Body of pancreas (tissue), 4 donors: ENCODE results near the gene CFAP52. TPM values are rescaled to one million over a fixed set of nuclear protein-coding genes. Genes with fewer than 3 reads are reported as not detected.

ENCODE experiments used
- ATAC-seq: fragments of 150-250 bp; one replicate; pipeline ENCODE4 v1.9.1; 2016
- DNase-seq, 4 donors: peaks; one replicate each; pipeline ENCODE4 v3.0.0-alpha.2; 2019
- H3K27ac ChIP-seq, 4 donors: fragments of 200-600 bp; sonication (generic); 1 replicate in 3 of 4; 2 replicates in 1 of 4; pipeline versions ENCODE4 v1.5.1 to v1.6.1; 2016 to 2019; ENCODE audit warnings: mild to moderate bottlenecking in 1 of 4, mixed read lengths in 1 of 4, moderate library complexity in 1 of 4
- H3K27me3 ChIP-seq, 2 donors: fragments of 200-600 bp; sonication (generic); one replicate each; pipeline ENCODE4 v1.6.0; 2016; ENCODE audit warnings: mild to moderate bottlenecking in 1 of 2
- H3K36me3 ChIP-seq, 2 donors: fragments of 200-600 bp; sonication (generic); replicated peaks in 1 of 2; 2 replicates each; pipeline ENCODE4 v1.5.1; 2016; ENCODE audit warnings: low read depth in 2 of 2; ENCODE audit not compliant: insufficient read depth in 1 of 2
- H3K4me1 ChIP-seq: fragments of 200-600 bp; sonication (generic); one replicate; pipeline ENCODE4 v1.6.0; 2016
- H3K4me3 ChIP-seq, 2 donors: fragments of 200-600 bp; sonication (generic); 1 replicate in 1 of 2; 2 replicates in 1 of 2; pipeline ENCODE4 v1.5.1; 2016 to 2019
- H3K9me3 ChIP-seq, 3 donors: fragments of 200-600 bp; sonication (generic); 1 replicate in 2 of 3; 2 replicates in 1 of 3; pipeline ENCODE4 v1.5.1; 2016
- POLR2A ChIP-seq, 3 donors: fragments of 450-650 bp; IDR thresholded peaks; one replicate each; pipeline ENCODE4 v1.6.1; 2016; ENCODE audit warnings: antibody characterized with exemption in 3 of 3, mild to moderate bottlenecking in 2 of 3
- WGBS, 2 donors: methylation state at CpG; one replicate each; pipeline ENCODE4 v1.1.5; 2017; 5-methylcytosine and 5-hydroxymethylcytosine counted together
- intact Hi-C: fragments of 100-400 bp; cut with DNase I; formaldehyde crosslinking; loops from one replicate; pipeline ENCODE4 v1.15.1; 2023
- total RNA-seq, 2 donors: library from RNA; depleted of rRNA; stranded (reverse); fragments of >200 nt; gene quantifications; one replicate each; pipeline ENCODE4 v1.1.0, GENCODE V29; 2016
- TF ChIP-seq, protein P1 (sequence below), 7 experiments: fragments of 450-650 bp in 4 of 7; fragments of 200-600 bp in 3 of 7; sonication (generic) in 3 of 7; IDR thresholded peaks; one replicate each; pipeline ENCODE4 v1.5.1; 2016 to 2019; ENCODE audit warnings: antibody characterized with exemption in 7 of 7

CFAP52 gene
- total RNA-seq, 2 donors from 2014 or later, result not detected

DNA sequence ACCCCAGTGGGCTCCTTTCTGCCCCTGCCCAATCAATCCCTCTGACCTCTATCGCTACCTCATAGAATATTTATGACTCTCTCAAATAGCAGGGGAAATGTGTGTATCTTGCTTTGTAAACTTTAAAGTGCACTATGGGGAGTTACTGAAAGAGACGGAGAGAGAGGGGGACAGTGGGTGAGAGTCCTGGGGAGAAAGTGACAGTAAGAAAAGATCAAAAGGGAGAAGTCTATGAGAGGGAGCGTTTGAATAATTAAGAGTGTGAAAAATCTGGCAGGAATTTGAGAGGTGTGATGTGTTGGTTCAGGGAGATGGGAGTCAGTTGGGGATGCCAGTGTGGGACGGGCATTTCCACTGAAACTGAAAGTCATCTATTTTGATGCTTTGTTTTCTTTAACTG lies 101.5 kb downstream of the CFAP52 start:
- intact Hi-C loops, result no loop called here
- Histone ChIP-seq H3K36me3 (no peaks in the 10 kb centered on the region), H3K27me3 (no peaks in the 10 kb centered on the region), H3K4me3 (no peak overlapping the region), H3K4me1 (no peaks in the 10 kb centered on the region), H3K9me3 (no peaks in the 10 kb centered on the region), H3K27ac (no peak overlapping the region)
- whole genome bisulfite sequencing, 2 donors, result 83% methylated on average over 4 of the region's 4 CpGs
- no peak for TF ChIP-seq POLR2A (IDR thresholded peaks at IDR 0.05)
- TF ChIP-seq, protein P1, sequence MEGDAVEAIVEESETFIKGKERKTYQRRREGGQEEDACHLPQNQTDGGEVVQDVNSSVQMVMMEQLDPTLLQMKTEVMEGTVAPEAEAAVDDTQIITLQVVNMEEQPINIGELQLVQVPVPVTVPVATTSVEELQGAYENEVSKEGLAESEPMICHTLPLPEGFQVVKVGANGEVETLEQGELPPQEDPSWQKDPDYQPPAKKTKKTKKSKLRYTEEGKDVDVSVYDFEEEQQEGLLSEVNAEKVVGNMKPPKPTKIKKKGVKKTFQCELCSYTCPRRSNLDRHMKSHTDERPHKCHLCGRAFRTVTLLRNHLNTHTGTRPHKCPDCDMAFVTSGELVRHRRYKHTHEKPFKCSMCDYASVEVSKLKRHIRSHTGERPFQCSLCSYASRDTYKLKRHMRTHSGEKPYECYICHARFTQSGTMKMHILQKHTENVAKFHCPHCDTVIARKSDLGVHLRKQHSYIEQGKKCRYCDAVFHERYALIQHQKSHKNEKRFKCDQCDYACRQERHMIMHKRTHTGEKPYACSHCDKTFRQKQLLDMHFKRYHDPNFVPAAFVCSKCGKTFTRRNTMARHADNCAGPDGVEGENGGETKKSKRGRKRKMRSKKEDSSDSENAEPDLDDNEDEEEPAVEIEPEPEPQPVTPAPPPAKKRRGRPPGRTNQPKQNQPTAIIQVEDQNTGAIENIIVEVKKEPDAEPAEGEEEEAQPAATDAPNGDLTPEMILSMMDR (IDR thresholded peaks at IDR 0.05), result no peak
- no peak for ATAC-seq
- DNase-seq, result no peak

GRCh38 chr17:9684955-9685621 lies 108.6 kb downstream of the CFAP52 start:
- intact Hi-C loops, result no loop called here

More at GRCh38 chr17:9684955-9685621, 108.6 kb downstream of the CFAP52 start:
- H3K9me3 ChIP-seq, result no peaks in the 10 kb centered on the region
- 39 to 41% methylated on average over 10 of the region's 10 CpGs for WGBS, 2 donors
- peaks cover 11% of the 10 kb centered on the region for H3K4me1 ChIP-seq
- peak; percentile 10 to 19 (median 18) for DNase-seq
- no peak overlapping the region for H3K4me3 ChIP-seq
- H3K36me3 ChIP-seq, result peaks cover 0 to 2% of the 10 kb centered on the region in 2 donors
- no peak for TF ChIP-seq POLR2A (IDR thresholded peaks at IDR 0.05)
- TF ChIP-seq, protein P1 (IDR thresholded peaks at IDR 0.05), result no peak
- ATAC-seq, result peak; percentile 62
- H3K27ac ChIP-seq, result peak overlapping the region; percentile 9 to 69 (median 46)
- H3K27me3 ChIP-seq, result no peaks in the 10 kb centered on the region

Other genes starting within 250 kb of the CFAP52 start
- gene STX8, start 822 bp upstream of the CFAP52 start, total RNA-seq, result 10 to 100 TPM; 32.2 to 37.6 TPM
- gene USP43, start 68.9 kb downstream of the CFAP52 start, total RNA-seq, result 1 to 10 TPM; 4.2 to 6.9 TPM
- not detected for gene DHRS7C, start 214.9 kb downstream of the CFAP52 start, total RNA-seq
- gene GSG1L2, start 245.4 kb downstream of the CFAP52 start, total RNA-seq, result not detected
- 1 to 10 TPM; 4.6 to 4.7 TPM for gene GLP2R, start 249.3 kb downstream of the CFAP52 start, total RNA-seq